GM23338 (cell line): ENCODE data around the gene C6orf47. TPM values are rescaled to one million over a fixed set of nuclear protein-coding genes. Genes with fewer than 3 reads are reported as not detected.

Experiments used
- ATAC-seq: fragments of 200-7000 bp; cut with Tn5 transposase; 3 replicates; pipeline ENCODE4 v1.9.1; 2020
- DNase-seq: peaks from one replicate; pipeline ENCODE4 v3.0.0-alpha.2; 2015; ENCODE audit warnings: low spot score
- H2AFZ ChIP-seq: fragments of 200-600 bp; sonication (generic); 2 replicates; pipeline ENCODE4 v1.8.0; 2016; ENCODE audit warnings: antibody characterized with exemption, mild to moderate bottlenecking, moderate library complexity
- H3F3A ChIP-seq: fragments of 200-600 bp; sonication (generic); replicated peaks from 2 replicates; pipeline ENCODE4 v1.8.0; 2017; ENCODE audit warnings: antibody characterized with exemption, mixed run types, low read depth
- H3K27ac ChIP-seq: fragments of 200-600 bp; sonication (generic); 2 replicates; pipeline ENCODE4 v1.6.1; 2016; ENCODE audit warnings: low read depth
- H3K27me3 ChIP-seq: fragments of 200-600 bp; sonication (generic); 2 replicates; pipeline ENCODE4 v1.8.0; 2016; ENCODE audit warnings: mild to moderate bottlenecking, mixed run types, moderate library complexity; ENCODE audit not compliant: insufficient read depth
- H3K36me3 ChIP-seq: fragments of 200-600 bp; sonication (generic); 2 replicates; pipeline ENCODE4 v1.8.0; 2016; ENCODE audit warnings: mild to moderate bottlenecking; ENCODE audit not compliant: insufficient read depth
- H3K4me1 ChIP-seq: fragments of 200-600 bp; sonication (generic); 2 replicates; pipeline ENCODE4 v1.8.0; 2016; ENCODE audit warnings: mild to moderate bottlenecking, moderate library complexity; ENCODE audit not compliant: insufficient read depth
- H3K4me2 ChIP-seq: fragments of 200-600 bp; sonication (generic); 2 replicates; pipeline ENCODE4 v1.7.1; 2017; ENCODE audit warnings: mixed run types
- H3K4me3 ChIP-seq: fragments of 200-600 bp; sonication (generic); 2 replicates; pipeline ENCODE4 v1.6.1; 2016; ENCODE audit warnings: mixed run types
- H3K79me2 ChIP-seq: fragments of 200-600 bp; sonication (generic); replicated peaks from 2 replicates; pipeline ENCODE4 v1.8.0; 2017; ENCODE audit warnings: mild to moderate bottlenecking; ENCODE audit not compliant: insufficient read depth
- H3K9me2 ChIP-seq: fragments of 200-600 bp; sonication (generic); 2 replicates; pipeline ENCODE4 v1.8.0; 2017; ENCODE audit not compliant: insufficient read depth
- H4K20me1 ChIP-seq: fragments of 200-600 bp; sonication (generic); replicated peaks from 2 replicates; pipeline ENCODE4 v1.8.0; 2017; ENCODE audit warnings: mild to moderate bottlenecking; ENCODE audit not compliant: insufficient read depth
- H3K27ac Mint-ChIP-seq: 2 replicates; pipeline ENCODE4 v1.8.0; 2020; ENCODE audit warnings: inconsistent platforms, mild to moderate bottlenecking, moderate library complexity, mixed read lengths
- H3K27me3 Mint-ChIP-seq: 3 replicates; pipeline ENCODE4 v1.8.0; 2022; ENCODE audit warnings: low read depth, mild to moderate bottlenecking, moderate library complexity, mixed read lengths, inconsistent platforms; ENCODE audit not compliant: insufficient read depth, poor library complexity
- H3K36me3 Mint-ChIP-seq: 3 replicates; pipeline ENCODE4 v1.8.0; 2021; ENCODE audit warnings: low read depth, mild to moderate bottlenecking, inconsistent platforms, moderate library complexity, mixed read lengths
- H3K4me1 Mint-ChIP-seq: 3 replicates; pipeline ENCODE4 v1.8.0; 2020; ENCODE audit warnings: mild to moderate bottlenecking, inconsistent platforms, mixed read lengths
- H3K4me3 Mint-ChIP-seq: 3 replicates; pipeline ENCODE4 v1.8.0; 2021; ENCODE audit warnings: moderate library complexity, mild to moderate bottlenecking, inconsistent platforms, mixed read lengths
- H3K9me3 Mint-ChIP-seq: 3 replicates; pipeline ENCODE4 v1.8.0; 2020; ENCODE audit warnings: moderate library complexity, mild to moderate bottlenecking, inconsistent platforms, mixed read lengths
- EZH2 ChIP-seq: fragments of 200-600 bp; sonication (generic); IDR thresholded peaks from one replicate; pipeline ENCODE4 v1.8.0; 2017; ENCODE audit warnings: antibody characterized with exemption, mild to moderate bottlenecking, low read depth; ENCODE audit not compliant: unreplicated experiment
- POLR2AphosphoS5 ChIP-seq: IDR thresholded peaks from 2 replicates; pipeline ENCODE4 v1.6.1; 2016; ENCODE audit warnings: antibody characterized with exemption, low read depth
- ZNF462 ChIP-seq: fragments of 250-450 bp; sonication (Bioruptor Pico); IDR thresholded peaks from 2 replicates; pipeline ENCODE4 v1.5.0; 2020; ENCODE audit warnings: mild to moderate bottlenecking, moderate library complexity
- polyA plus RNA-seq: library from polyadenylated mRNA; unstranded; fragments of >200 nt; fragmentation: Nextera tagmentation; extraction: Ambion mirVana; gene quantifications from 2 replicates; pipeline ENCODE4 v1.2.1, GENCODE V29; 2016
- total RNA-seq: library from RNA; depleted of rRNA; stranded (reverse); fragments of >200 nt; shearing (Covaris generic); gene quantifications from 2 replicates; pipeline ENCODE4 v1.2.3, GENCODE V29; 2014

Gene C6orf47
- total and polyA plus RNA-seq, 2 experiments from 2014 or later, result 9.4 to 12.8 TPM

GRCh38 chr6:31615748-31616147 is 44.8 kb downstream of the C6orf47 start (continued):
- no peak for TF ChIP-seq ZNF462 (CRISPR knock-in tag)
- 0 out of 2 replicates have a peak, but pooled peaks have one; percentile 17 for TF ChIP-seq POLR2AphosphoS5

- ATAC-seq, result no peak
- H3K27me3 ChIP-seq, result no peaks in the 10 kb centered on the region
- no peak for DNase-seq
- H4K20me1 ChIP-seq, result no peaks in the 10 kb centered on the region
- H3K9me2 ChIP-seq, result no peaks in the 10 kb centered on the region
- Mint-ChIP-seq H3K27ac (peak within 1 kb of the TSS; percentile 54), H3K27me3 (peaks cover 9% of the 10 kb centered on the region), H3K4me1 (peaks cover 29% of the 10 kb centered on the region), H3K9me3 (no peaks in the 10 kb centered on the region), H3K4me3 (peak within 1 kb of the TSS; percentile 31), H3K36me3 (peaks cover 8% of the 10 kb centered on the region; the same call in 2 of the 3 replicates)
- H3K27ac ChIP-seq, result peak within 1 kb of the TSS; percentile 66; the same call in 1 of the 2 replicates
- H3K4me3 ChIP-seq, result peak within 1 kb of the TSS; percentile 35; the same call in 1 of the 2 replicates
- no peaks in the 10 kb centered on the region for H3K36me3 ChIP-seq
- H3K79me2 ChIP-seq, result no peaks in the 10 kb centered on the region; the same call in 1 of the 2 replicates
- peak within 1 kb of the TSS; percentile 70 for H3K4me2 ChIP-seq
- H2AFZ ChIP-seq, result peak within 1 kb of the TSS; percentile 78
- no peaks in the 10 kb centered on the region for H3F3A ChIP-seq
- H3K4me1 ChIP-seq, result peaks cover 25% of the 10 kb centered on the region
- TF ChIP-seq EZH2, result no peak
- no peak for TF ChIP-seq ZNF462 (CRISPR knock-in tag)
Observed at GRCh38 chr6:31614684-31615578, 45.6 kb downstream of the C6orf47 start, which contains the start of gene AIF1. Gene AIF1 (plus strand): TSS chr6:31615234. CDS start chr6:31615330, 96 bp downstream.
